Endothelial cell of umbilical vein (primary cell): Measurements from ENCODE around the gene NEDD4.

ENCODE experiments used
- EZH2 ChIP-seq: IDR thresholded peaks from 2 replicates; pipeline ENCODE4 v1.6.1; 2012; ENCODE audit warnings: borderline replicate concordance, low read depth, mild to moderate bottlenecking, moderate library complexity, low read length, inconsistent platforms; ENCODE audit not compliant: severe bottlenecking
- MYC ChIP-seq: IDR thresholded peaks from one replicate; pipeline ENCODE4 v1.6.1; 2011; ENCODE audit warnings: mild to moderate bottlenecking, low read depth, low read length
- POLR2A ChIP-seq: IDR thresholded peaks from 2 replicates; pipeline ENCODE4 v1.6.1; 2012; ENCODE audit warnings: low read depth, mild to moderate bottlenecking, control low read depth, low read length
- POLR2AphosphoS5 ChIP-seq: IDR thresholded peaks from 2 replicates; pipeline ENCODE4 v1.6.1; 2012; ENCODE audit warnings: low read depth, mild to moderate bottlenecking, control low read depth, low read length, moderate library complexity; ENCODE audit not compliant: insufficient read depth
- TF ChIP-seq, protein P1 (sequence below), 2 donors: IDR thresholded peaks; 1 replicate in 1 of 2; 2 replicates in 1 of 2; pipeline ENCODE4 v1.5.1; 2011; ENCODE audit warnings: low read length in 2 of 2, mild to moderate bottlenecking in 2 of 2, moderate library complexity in 2 of 2, control low read depth in 1 of 2, inconsistent platforms in 1 of 2, low read depth in 1 of 2; ENCODE audit not compliant: insufficient read depth in 1 of 2; ENCODE audit errors: extremely low read depth in 1 of 2
- TF ChIP-seq, protein P2 (sequence below): IDR thresholded peaks from 2 replicates; pipeline ENCODE4 v1.6.1; 2011; ENCODE audit not compliant: insufficient read depth, insufficient read length

DNA sequence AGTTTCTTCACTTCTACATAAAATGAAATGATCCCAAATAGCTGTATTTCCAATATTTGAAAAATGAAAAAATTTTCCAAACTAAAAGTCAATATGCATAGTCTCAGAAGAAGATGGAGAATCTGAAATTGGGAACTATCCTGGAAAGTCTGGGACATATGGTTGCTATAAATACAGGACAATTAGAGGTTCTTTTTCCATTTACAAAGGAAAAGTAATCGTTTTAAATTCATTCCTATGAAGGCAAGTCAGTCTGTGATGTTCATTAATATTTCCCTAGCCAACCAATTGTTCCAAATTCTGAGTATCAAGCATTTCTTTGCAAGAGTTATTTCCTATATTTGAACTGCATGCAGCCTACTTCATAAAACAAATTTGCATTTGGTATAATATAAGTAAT, 102.2 kb downstream of the NEDD4 start:
- TF ChIP-seq, protein P1, sequence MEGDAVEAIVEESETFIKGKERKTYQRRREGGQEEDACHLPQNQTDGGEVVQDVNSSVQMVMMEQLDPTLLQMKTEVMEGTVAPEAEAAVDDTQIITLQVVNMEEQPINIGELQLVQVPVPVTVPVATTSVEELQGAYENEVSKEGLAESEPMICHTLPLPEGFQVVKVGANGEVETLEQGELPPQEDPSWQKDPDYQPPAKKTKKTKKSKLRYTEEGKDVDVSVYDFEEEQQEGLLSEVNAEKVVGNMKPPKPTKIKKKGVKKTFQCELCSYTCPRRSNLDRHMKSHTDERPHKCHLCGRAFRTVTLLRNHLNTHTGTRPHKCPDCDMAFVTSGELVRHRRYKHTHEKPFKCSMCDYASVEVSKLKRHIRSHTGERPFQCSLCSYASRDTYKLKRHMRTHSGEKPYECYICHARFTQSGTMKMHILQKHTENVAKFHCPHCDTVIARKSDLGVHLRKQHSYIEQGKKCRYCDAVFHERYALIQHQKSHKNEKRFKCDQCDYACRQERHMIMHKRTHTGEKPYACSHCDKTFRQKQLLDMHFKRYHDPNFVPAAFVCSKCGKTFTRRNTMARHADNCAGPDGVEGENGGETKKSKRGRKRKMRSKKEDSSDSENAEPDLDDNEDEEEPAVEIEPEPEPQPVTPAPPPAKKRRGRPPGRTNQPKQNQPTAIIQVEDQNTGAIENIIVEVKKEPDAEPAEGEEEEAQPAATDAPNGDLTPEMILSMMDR (IDR thresholded peaks at IDR 0.05; ENCODE audit: extremely low read depth in 1 of 2, insufficient read depth in 1 of 2, low read depth in 1 of 2, low read length in 2 of 2), result no peak
- TF ChIP-seq EZH2, result no peak
- TF ChIP-seq POLR2AphosphoS5, result no peak
- no peak for TF ChIP-seq POLR2A
- TF ChIP-seq MYC, result no peak
- TF ChIP-seq, protein P2, sequence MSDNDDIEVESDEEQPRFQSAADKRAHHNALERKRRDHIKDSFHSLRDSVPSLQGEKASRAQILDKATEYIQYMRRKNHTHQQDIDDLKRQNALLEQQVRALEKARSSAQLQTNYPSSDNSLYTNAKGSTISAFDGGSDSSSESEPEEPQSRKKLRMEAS, result no peak
